GM23248 (cell line): ENCODE results near the gene GABRG3.

Source experiments
- EZH2 ChIP-seq: fragments of 200-600 bp; sonication (generic); IDR thresholded peaks from 2 replicates; pipeline ENCODE4 v1.6.1; 2018; ENCODE audit warnings: antibody characterized with exemption, mild to moderate bottlenecking; ENCODE audit not compliant: insufficient read depth, poor library complexity, severe bottlenecking
- EZH2phosphoT487 ChIP-seq: fragments of 200-600 bp; sonication (generic); IDR thresholded peaks from 2 replicates; pipeline ENCODE4 v1.6.1; 2018; ENCODE audit warnings: antibody characterized with exemption, moderate library complexity, mild to moderate bottlenecking, low read depth; ENCODE audit not compliant: insufficient read depth

DNA sequence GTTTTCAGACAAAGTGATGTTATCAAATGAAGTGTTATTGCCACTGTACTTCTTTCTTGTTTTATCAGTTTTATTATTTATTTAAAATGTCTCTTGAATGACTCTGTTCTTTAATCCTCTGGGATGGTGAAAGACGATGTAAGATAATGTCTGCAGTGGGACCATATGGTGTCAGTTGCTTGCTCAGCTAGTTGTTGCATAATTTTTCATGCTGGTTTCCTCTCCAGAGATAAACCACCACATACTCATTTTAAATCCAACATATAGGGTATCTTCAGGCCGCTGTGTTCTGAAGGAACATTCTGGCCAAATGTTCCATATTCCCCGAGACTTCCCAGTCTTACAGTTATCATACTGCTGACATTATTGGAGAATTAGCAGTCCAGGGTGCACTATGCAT is 75.9 kb downstream of the GABRG3 start:
- TF ChIP-seq EZH2 = no peak
- no peak for TF ChIP-seq EZH2phosphoT487
